CD4-positive, alpha-beta memory T cell (primary cell): ENCODE data around the gene STK32C. TPM values are rescaled to one million over a fixed set of nuclear protein-coding genes. Genes with fewer than 3 reads are reported as not detected.
A peak's percentile ranks its signal among the peaks of the same experiment; 100 is the strongest.

Experiments used
- CTCF ChIA-PET: fragments of 350-600 bp; sonication (Branson Sonifier 250); formaldehyde crosslinking; loops from one replicate; lab custom pipeline; 2021; ENCODE audit warnings: inconsistent platforms; ENCODE audit not compliant: partially characterized antibody; lab: Charles Lee
- POLR2A ChIA-PET: fragments of 350-600 bp; sonication (Branson Sonifier 250); formaldehyde crosslinking; loops from one replicate; lab custom pipeline; 2021; ENCODE audit not compliant: partially characterized antibody; lab: Charles Lee
- DNase-seq, 5 donors: peaks; one replicate each; pipeline versions ENCODE4 v3.0.0 to v3.0.0-alpha.2; 2020 to 2022; ENCODE audit warnings: mixed read lengths in 1 of 5
- H3K27ac ChIP-seq: one replicate; pipeline ENCODE4 v1.7.0; 2013; ENCODE audit warnings: low read depth, low read length
- H3K27me3 ChIP-seq: 2 replicates; pipeline ENCODE4 v1.7.0; 2013; ENCODE audit warnings: mild to moderate bottlenecking, low read length, moderate library complexity; ENCODE audit not compliant: insufficient read depth
- H3K36me3 ChIP-seq: 2 replicates; pipeline ENCODE4 v1.7.0; 2013; ENCODE audit warnings: mild to moderate bottlenecking, low read length, moderate library complexity; ENCODE audit not compliant: insufficient read depth
- H3K4me1 ChIP-seq: 2 replicates; pipeline ENCODE4 v1.7.0; 2013; ENCODE audit warnings: mild to moderate bottlenecking, low read length, moderate library complexity; ENCODE audit not compliant: insufficient read depth
- H3K4me3 ChIP-seq, 2 donors: one replicate each; pipeline ENCODE4 v1.7.0; 2013; ENCODE audit warnings: low read length in 2 of 2, mild to moderate bottlenecking in 1 of 2
- H3K9me3 ChIP-seq, 2 donors: one replicate each; pipeline ENCODE4 v1.7.0; 2013; ENCODE audit warnings: low read length in 2 of 2, control low read depth in 1 of 2; ENCODE audit not compliant: control insufficient read depth in 1 of 2
- H3K27ac Mint-ChIP-seq, 7 donors: one replicate each; pipeline ENCODE4 v1.8.0; 2020 to 2021; ENCODE audit warnings: mixed read lengths in 7 of 7, mild to moderate bottlenecking in 6 of 7, inconsistent platforms in 3 of 7, moderate library complexity in 3 of 7
- H3K27me3 Mint-ChIP-seq, 2 donors: one replicate each; pipeline ENCODE4 v1.8.0; 2020 to 2021; ENCODE audit warnings: mixed read lengths in 2 of 2
- H3K36me3 Mint-ChIP-seq, 2 donors: one replicate each; pipeline ENCODE4 v1.8.0; 2020 to 2021; ENCODE audit warnings: mixed read lengths in 2 of 2, inconsistent platforms in 1 of 2, mild to moderate bottlenecking in 1 of 2
- H3K4me1 Mint-ChIP-seq, 4 donors: one replicate each; pipeline ENCODE4 v1.8.0; 2020 to 2021; ENCODE audit warnings: mixed read lengths in 4 of 4, mild to moderate bottlenecking in 1 of 4
- H3K4me3 Mint-ChIP-seq, 8 donors: one replicate each; pipeline ENCODE4 v1.8.0; 2020 to 2021; ENCODE audit warnings: mixed read lengths in 8 of 8, mild to moderate bottlenecking in 7 of 8, moderate library complexity in 6 of 8, inconsistent platforms in 3 of 8
- H3K9me3 Mint-ChIP-seq, 8 donors: one replicate each; pipeline ENCODE4 v1.8.0; 2020 to 2021; ENCODE audit warnings: mixed read lengths in 8 of 8, mild to moderate bottlenecking in 5 of 8, inconsistent platforms in 3 of 8, moderate library complexity in 1 of 8
- intact Hi-C: fragments of 100-400 bp; cut with micrococcal nuclease; formaldehyde crosslinking; loops from one replicate; pipeline ENCODE4 v1.15.1; 2023
- polyA plus RNA-seq, 2 donors: library from polyadenylated mRNA; unstranded; fragments of 300-500 nt; fragmentation: Illumina TruSeq; gene quantifications; one replicate each; pipeline ENCODE4 v1.2.3, GENCODE V29; 2021
- total RNA-seq, 2 experiments: library from RNA; stranded (reverse); gene quantifications; one replicate each; pipeline ENCODE4 v1.2.3, GENCODE V29; 2021

STK32C gene
- total and polyA plus RNA-seq, 4 experiments from 2014 or later: 7.5 to 14.7 (median 10.6) TPM

GRCh38 chr10:132334631-132335188 is 27.0 kb upstream of the STK32C start:
- Mint-ChIP-seq H3K27ac (peak overlapping the region in 2 of 7 donors; percentile 18 to 51), H3K9me3 (peaks cover 0 to 4% (median 0%) of the 10 kb centered on the region in 8 donors), H3K36me3 (peaks cover 2 to 13% of the 10 kb centered on the region in 2 donors), H3K27me3 (peaks cover 0 to 1% of the 10 kb centered on the region in 2 donors), H3K4me3 (peak overlapping the region in 2 of 8 donors; percentile 10 to 29), H3K4me1 (peaks cover 20 to 57% (median 34%) of the 10 kb centered on the region in 4 donors)
- Histone ChIP-seq H3K4me1 (peaks cover 31% of the 10 kb centered on the region), H3K9me3 (no peaks in the 10 kb centered on the region), H3K27me3 (no peaks in the 10 kb centered on the region), H3K36me3 (no peaks in the 10 kb centered on the region), H3K4me3 (no peak overlapping the region), H3K27ac (no peak overlapping the region)
- intact Hi-C loops: loop anchor here (10.0 kb wide), 1 partner anchor 150 kb away; the partner anchor contains the start of gene DPYSL4
- CTCF ChIA-PET: interaction anchor here (1.8 kb wide), 1 partner anchor 53 kb away, joined by 4 read pairs; no protein-coding TSS in a partner anchor
- no peak for DNase-seq
- POLR2A ChIA-PET: interaction anchor here (0.7 kb wide), 1 partner anchor 51 kb away, joined by 3 read pairs; no protein-coding TSS in a partner anchor

GRCh38 chr10:132333386-132333785 is 25.6 kb upstream of the STK32C start:
- ChIA-PET CTCF (interaction anchor here (1.0 to 1.8 kb wide), 2 partner anchors 27 to 54 kb away, joined by 3 to 4 read pairs; no protein-coding TSS in a partner anchor), POLR2A (no interaction called here)
- Histone ChIP-seq H3K4me3 (no peak overlapping the region), H3K27ac (no peak overlapping the region), H3K4me1 (peaks cover 44% of the 10 kb centered on the region), H3K9me3 (no peaks in the 10 kb centered on the region), H3K27me3 (no peaks in the 10 kb centered on the region), H3K36me3 (no peaks in the 10 kb centered on the region)
- Mint-ChIP-seq H3K27ac (peak overlapping the region in 4 of 7 donors; percentile 42 to 97 (median 61)), H3K9me3 (peaks cover 0 to 4% (median 0%) of the 10 kb centered on the region in 8 donors), H3K4me3 (peak overlapping the region in 6 of 8 donors; percentile 4 to 93 (median 86)), H3K4me1 (peaks cover 27 to 70% (median 45%) of the 10 kb centered on the region in 4 donors), H3K36me3 (peaks cover 0 to 21% of the 10 kb centered on the region in 2 donors), H3K27me3 (peaks cover 0 to 1% of the 10 kb centered on the region in 2 donors)
- intact Hi-C loops: loop anchor here (2.0 to 10.0 kb wide), 2 partner anchors 119 to 149 kb away; partner anchors contain the start of gene DPYSL4
- DNase-seq: no peak

- no peaks in the 10 kb centered on the region for H3K36me3 ChIP-seq
- peaks cover 42% of the 10 kb centered on the region for H3K4me1 ChIP-seq
- H3K4me3 ChIP-seq: peak overlapping the region; percentile 25 to 81
- peaks cover 0 to 4% (median 0%) of the 10 kb centered on the region in 8 donors for H3K9me3 Mint-ChIP-seq
- H3K9me3 ChIP-seq: no peaks in the 10 kb centered on the region
- H3K27ac Mint-ChIP-seq: peak overlapping the region; percentile 80 to 97 (median 95)
- H3K27ac ChIP-seq: peak overlapping the region; percentile 77
- H3K4me1 Mint-ChIP-seq: peaks cover 27 to 76% (median 48%) of the 10 kb centered on the region in 4 donors
- ChIA-PET CTCF (no interaction called here), POLR2A (interaction anchor here (2.0 kb wide), 1 partner anchor 25 kb away, joined by 4 read pairs; no protein-coding TSS in a partner anchor)
- intact Hi-C loops: loop anchor here (1.0 to 10.0 kb wide), 4 partner anchors 24 to 205 kb away; partner anchors contain the start of genes DPYSL4 and INPP5A
- peaks cover 0 to 27% of the 10 kb centered on the region in 2 donors for H3K36me3 Mint-ChIP-seq
- peaks cover 0 to 1% of the 10 kb centered on the region in 2 donors for H3K27me3 Mint-ChIP-seq
- DNase-seq: no peak
- no peaks in the 10 kb centered on the region for H3K27me3 ChIP-seq
- peak overlapping the region; percentile 85 to 93 (median 90) for H3K4me3 Mint-ChIP-seq
Observed at GRCh38 chr10:132332433-132332754, 24.6 kb upstream of the STK32C start.

- Mint-ChIP-seq H3K27me3 (peaks cover 0 to 1% of the 10 kb centered on the region in 2 donors), H3K9me3 (peaks cover 0 to 7% (median 0%) of the 10 kb centered on the region in 8 donors), H3K27ac (peak within 1 kb of the TSS; percentile 80 to 97 (median 95)), H3K4me1 (peaks cover 28 to 75% (median 48%) of the 10 kb centered on the region in 4 donors), H3K36me3 (peaks cover 3 to 29% of the 10 kb centered on the region in 2 donors), H3K4me3 (peak within 1 kb of the TSS; percentile 85 to 94 (median 90))
- Histone ChIP-seq H3K27me3 (no peaks in the 10 kb centered on the region), H3K9me3 (no peaks in the 10 kb centered on the region), H3K27ac (peak within 1 kb of the TSS; percentile 77), H3K36me3 (no peaks in the 10 kb centered on the region), H3K4me3 (peak within 1 kb of the TSS; percentile 79 to 95), H3K4me1 (peaks cover 40% of the 10 kb centered on the region)
- peak; percentile 98 to 100 (median 100) for DNase-seq
- ChIA-PET CTCF (no interaction called here), POLR2A (interaction anchor here (2.0 kb wide), 1 partner anchor 25 kb away, joined by 4 read pairs; no protein-coding TSS in a partner anchor)
- intact Hi-C loops: loop anchor here (1.0 to 10.0 kb wide), 4 partner anchors 24 to 205 kb away; partner anchors contain the start of genes DPYSL4 and INPP5A
Observed at GRCh38 chr10:132331601-132332432, 24.1 kb upstream of the STK32C start, which contains the start of gene LRRC27. Gene LRRC27 (plus strand): TSS chr10:132332193. CDS start chr10:132333525, 1,332 bp downstream.

GRCh38 chr10:132330486-132330833 is 22.7 kb upstream of the STK32C start:
- Histone ChIP-seq H3K27me3 (no peaks in the 10 kb centered on the region), H3K9me3 (no peaks in the 10 kb centered on the region), H3K27ac (peak overlapping the region; percentile 73), H3K4me1 (peaks cover 35% of the 10 kb centered on the region), H3K36me3 (no peaks in the 10 kb centered on the region), H3K4me3 (peak overlapping the region; percentile 62 to 95)
- H3K36me3 Mint-ChIP-seq: peaks cover 15 to 32% of the 10 kb centered on the region in 2 donors
- DNase-seq: no peak
- H3K9me3 Mint-ChIP-seq: peaks cover 0 to 6% (median 0%) of the 10 kb centered on the region in 8 donors
- intact Hi-C loops: loop anchor here (10.0 kb wide), 1 partner anchor 146 kb away; the partner anchor contains the start of gene DPYSL4
- H3K4me3 Mint-ChIP-seq: peak overlapping the region; percentile 85 to 94 (median 90)
- peak overlapping the region; percentile 80 to 94 (median 90) for H3K27ac Mint-ChIP-seq
- H3K27me3 Mint-ChIP-seq: peaks cover 0 to 1% of the 10 kb centered on the region in 2 donors
- ChIA-PET POLR2A (interaction anchor here (2.0 kb wide), 1 partner anchor 24 kb away, joined by 4 read pairs; no protein-coding TSS in a partner anchor), CTCF (interaction anchor here (0.7 to 0.8 kb wide), 2 partner anchors 8 to 57 kb away, joined by 3 read pairs; no protein-coding TSS in a partner anchor)
- H3K4me1 Mint-ChIP-seq: peaks cover 26 to 64% (median 48%) of the 10 kb centered on the region in 4 donors

GRCh38 chr10:132329565-132330485 is 22.1 kb upstream of the STK32C start:
- Histone ChIP-seq H3K36me3 (no peaks in the 10 kb centered on the region), H3K9me3 (no peaks in the 10 kb centered on the region), H3K27me3 (no peaks in the 10 kb centered on the region), H3K27ac (peak overlapping the region; percentile 73), H3K4me1 (peaks cover 35% of the 10 kb centered on the region), H3K4me3 (peak overlapping the region; percentile 62 to 95)
- Mint-ChIP-seq H3K4me3 (peak overlapping the region; percentile 85 to 94 (median 90)), H3K9me3 (peaks cover 0 to 5% (median 0%) of the 10 kb centered on the region in 8 donors), H3K4me1 (peaks cover 29 to 65% (median 50%) of the 10 kb centered on the region in 4 donors), H3K27me3 (peaks cover 0 to 1% of the 10 kb centered on the region in 2 donors), H3K27ac (peak overlapping the region; percentile 80 to 94 (median 90)), H3K36me3 (peaks cover 18 to 34% of the 10 kb centered on the region in 2 donors)
- ChIA-PET POLR2A (interaction anchor here (0.9 kb wide), 1 partner anchor 117 kb away, joined by 3 read pairs; no protein-coding TSS in a partner anchor), CTCF (interaction anchor here (0.8 kb wide), 1 partner anchor 8 kb away, joined by 3 read pairs; no protein-coding TSS in a partner anchor)
- peak in 2 of 5 donors; percentile 19 to 25 for DNase-seq
- intact Hi-C loops: loop anchor here (10.0 kb wide), 1 partner anchor 145 kb away; the partner anchor contains the start of gene DPYSL4
